NCI-H1048 (cell line): Measurements from ENCODE around the gene BICRA.
"Not testable (repeated sequence)": the region's sequence is repeated elsewhere in the genome, so short reads cannot be mapped to it uniquely, and the experiment has no call there.

Source experiments
- DNase-seq: peaks from one replicate; lab custom pipeline; 2025; lab: John Stamatoyannopoulos, UW

BICRA gene

DNA sequence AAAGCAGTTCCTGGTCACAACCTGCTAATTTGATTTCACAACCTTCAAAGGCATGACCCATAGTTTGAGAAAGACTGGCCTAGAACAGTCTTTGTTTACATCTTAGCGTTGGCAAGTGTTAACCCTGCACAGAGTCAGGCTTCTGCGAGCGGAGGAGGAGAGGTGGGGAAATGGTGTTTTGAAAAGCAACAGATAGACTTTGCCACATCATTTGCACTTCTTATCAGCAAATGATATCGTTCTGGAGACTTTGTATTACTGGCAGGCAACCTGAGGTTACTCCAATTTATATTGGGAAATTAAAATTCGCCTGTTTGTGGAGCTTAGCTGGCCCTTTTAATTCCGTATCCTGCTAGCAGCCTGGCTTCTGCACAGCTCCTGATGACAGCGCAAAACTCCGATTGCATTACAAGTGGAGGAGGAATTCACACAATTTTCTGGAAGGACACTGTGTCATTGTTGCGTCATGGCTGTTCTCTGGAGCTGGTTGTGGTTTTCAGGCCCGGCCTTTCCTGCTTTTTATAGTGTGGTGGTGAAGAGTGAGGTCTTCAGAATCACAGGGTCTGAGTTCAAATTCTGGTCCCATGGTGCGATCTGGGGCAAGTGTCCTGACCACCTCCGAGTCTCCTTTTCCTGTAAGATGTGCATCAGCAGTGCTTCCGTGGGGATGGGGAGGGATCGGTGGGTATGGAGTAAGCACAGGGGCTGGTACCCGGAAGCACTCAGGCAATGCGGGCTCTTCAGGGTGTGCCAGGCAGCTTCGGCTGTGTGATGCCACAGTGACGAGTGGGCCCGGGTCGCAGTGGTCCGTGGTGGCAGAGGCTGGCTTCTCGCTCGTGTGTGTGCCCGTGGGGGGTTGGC, 55.2 kb downstream of the BICRA start:
- no peak for DNase-seq

DNA sequence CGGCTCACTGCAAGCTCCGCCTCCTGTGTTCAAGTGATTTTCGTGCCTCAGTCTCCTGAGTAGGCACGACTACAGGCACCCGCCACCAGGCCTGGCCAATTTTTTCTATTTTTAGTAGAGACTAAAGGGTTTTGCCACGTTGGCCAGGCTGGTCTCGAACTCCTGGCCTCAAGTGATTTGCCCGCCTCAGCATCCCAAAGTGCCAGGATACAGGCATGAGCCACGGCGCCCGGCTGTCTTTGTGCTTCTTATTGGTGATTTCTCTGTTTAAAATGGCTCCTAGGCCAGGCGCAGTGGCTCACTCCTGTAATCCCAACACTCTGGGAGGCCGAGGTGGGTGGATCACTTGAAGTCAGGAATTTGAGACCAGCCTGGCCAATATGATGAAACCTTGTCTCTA, 59.6 kb downstream of the BICRA start:
- DNase-seq, result not testable (repeated sequence)

DNA sequence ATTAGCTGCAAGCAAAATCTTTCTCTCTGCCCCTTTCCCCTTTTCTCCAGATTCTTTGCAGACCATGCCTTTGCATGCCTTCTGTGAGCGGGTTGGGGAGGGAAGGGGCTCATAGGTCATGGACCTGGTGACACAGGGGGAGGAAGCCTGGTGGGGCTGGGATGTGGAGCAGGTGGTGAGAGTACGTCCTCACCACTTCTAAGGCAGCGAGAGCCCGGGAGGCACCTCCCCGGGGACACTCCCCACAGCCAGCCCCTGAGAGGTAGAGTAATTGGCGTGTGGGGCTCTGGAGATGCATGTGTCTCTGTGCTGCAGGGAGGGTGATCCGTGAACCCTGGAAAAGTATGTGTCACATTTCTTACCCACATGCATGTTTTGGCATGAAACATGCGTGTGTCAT, 61.8 kb downstream of the BICRA start:
- DNase-seq, result no peak

DNA sequence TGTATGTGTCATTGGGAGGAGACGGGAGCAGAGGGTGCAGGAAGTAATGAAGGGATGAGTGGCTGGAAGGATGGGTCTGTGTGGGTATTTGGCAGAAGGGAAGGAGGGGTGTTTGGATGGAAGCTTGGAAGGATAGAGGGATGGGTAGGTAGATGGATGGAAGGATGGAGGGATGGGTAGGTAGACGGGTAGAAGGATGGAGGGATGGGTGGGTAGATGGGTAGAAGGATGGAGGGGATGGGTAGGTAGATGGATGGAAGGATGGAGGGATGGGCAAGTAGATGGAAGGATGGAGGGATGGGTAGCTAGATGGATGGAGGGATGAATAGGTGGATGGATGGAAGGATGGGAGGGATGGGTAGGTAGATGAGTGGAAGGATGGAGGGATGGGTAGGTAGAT, 62.6 kb downstream of the BICRA start:
- DNase-seq, result no peak

DNA sequence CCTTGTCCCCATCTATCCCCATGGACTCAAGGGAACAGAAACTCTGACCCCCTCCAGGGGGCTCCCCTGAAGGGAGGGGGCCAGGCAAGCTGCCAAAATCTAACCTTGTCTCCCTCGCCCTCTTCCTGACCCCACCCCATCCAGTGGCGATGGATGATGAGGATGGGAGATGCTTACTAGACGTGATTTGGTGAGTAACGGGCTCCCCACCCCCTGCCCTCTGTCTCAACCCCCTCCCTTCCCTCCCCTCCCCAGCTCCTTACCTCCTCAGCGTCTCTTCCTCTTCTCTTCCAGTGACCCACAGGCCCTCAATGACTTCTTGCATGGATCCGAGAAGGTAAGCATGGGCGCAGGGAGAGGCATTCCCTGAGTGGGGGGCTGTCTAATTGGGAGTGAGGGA, 64.5 kb downstream of the BICRA start:
- DNase-seq, result no peak

DNA sequence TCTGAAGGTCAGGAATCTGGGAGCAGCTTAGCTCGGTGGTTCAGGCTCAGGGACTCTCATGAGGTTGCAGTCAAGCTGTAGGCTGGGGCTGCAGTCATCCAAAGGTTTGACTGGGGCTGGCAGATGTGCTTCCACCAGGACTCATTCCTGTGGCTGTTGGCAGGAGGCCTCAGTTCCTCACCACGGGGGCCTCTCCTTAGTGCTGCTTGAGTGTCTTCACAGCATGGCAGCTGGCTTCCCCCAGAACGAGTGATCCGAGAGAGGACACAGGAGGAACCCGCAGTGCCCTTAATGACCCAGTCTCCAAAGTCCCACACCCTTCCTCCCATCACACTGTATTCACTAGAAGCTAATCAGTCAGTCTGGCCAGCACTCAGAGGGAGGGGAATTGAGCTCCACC, 65.6 kb downstream of the BICRA start:
- no peak for DNase-seq

DNA sequence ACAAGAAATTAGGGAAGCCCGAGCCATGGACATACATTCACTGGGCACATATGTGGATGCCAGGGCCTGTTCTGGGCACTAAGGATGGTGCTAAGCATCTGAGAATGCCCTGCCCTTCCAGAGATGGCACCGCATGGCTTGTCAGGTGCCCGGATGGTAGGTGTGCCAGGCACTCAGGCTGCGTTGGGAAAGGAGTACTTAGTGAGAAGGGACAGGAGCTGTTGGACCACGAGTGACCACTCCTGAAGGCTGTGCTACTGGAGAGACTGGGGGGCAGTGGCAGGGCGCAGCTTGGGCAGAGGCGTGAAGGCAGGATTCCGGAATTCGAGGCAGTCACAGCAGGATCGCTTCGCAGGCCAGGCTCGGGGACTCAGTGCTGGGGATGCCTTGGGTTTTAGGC, 66.3 kb downstream of the BICRA start:
- DNase-seq, result no peak

DNA sequence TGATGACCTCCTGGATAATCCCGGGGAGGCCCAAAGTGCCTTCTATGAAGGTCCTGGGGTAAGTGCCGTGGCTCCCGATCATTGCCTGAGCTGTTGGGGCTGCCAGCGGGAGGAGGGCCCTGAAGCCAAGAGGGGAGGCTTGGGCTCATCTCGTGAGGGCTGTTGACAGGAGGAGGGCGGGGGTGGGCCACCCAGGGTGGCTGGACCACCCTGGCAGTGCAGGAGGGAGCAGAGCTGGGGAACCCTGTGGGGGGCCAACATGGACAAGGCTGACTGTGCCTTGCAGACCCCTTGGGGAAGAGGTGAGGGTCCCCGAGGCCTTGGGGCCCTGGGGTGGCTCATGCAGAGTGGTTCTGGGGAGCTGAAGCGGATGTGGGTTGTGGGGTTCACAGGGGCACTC, 66.9 kb downstream of the BICRA start:
- DNase-seq, result no peak

DNA sequence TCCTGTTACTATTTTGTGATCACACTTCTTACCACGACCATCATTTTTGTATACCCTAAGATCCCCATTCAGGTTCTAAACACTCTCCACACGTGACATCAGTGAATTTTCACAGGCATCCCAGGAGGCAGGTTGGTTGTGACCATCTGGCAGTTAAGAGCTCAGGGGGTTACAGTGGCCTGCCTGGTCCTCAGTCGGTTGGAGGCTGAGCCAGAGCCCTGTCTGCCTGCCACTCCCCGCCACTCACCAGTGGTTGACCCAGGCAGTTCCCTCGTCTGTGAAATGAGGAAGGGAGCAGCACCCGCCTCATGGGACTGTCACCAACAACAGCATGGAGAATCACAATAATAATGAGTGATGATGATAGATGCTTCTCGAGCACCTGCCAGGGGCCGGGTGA, 67.9 kb downstream of the BICRA start:
- DNase-seq, result no peak

DNA sequence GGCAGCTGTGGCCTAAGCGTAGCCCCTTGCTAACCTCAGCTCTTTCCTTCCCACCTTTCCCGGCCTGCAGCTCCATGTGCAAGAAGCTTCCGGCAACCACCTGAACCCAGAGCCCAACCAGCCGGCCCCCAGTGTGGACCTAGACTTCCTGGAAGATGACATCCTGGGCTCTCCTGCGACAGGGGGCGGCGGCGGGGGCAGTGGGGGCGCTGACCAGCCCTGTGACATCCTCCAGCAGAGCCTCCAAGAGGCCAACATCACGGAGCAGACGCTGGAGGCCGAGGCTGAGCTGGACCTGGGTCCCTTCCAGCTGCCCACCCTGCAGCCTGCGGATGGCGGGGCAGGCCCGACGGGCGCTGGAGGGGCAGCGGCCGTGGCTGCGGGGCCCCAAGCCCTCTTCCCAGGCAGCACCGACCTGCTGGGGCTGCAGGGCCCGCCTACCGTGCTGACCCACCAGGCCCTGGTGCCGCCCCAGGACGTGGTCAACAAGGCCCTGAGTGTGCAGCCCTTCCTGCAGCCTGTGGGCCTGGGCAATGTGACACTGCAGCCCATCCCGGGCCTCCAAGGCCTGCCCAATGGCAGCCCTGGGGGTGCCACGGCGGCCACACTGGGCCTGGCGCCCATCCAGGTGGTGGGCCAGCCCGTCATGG, 70.4 kb downstream of the BICRA start:
- no peak for DNase-seq

DNA sequence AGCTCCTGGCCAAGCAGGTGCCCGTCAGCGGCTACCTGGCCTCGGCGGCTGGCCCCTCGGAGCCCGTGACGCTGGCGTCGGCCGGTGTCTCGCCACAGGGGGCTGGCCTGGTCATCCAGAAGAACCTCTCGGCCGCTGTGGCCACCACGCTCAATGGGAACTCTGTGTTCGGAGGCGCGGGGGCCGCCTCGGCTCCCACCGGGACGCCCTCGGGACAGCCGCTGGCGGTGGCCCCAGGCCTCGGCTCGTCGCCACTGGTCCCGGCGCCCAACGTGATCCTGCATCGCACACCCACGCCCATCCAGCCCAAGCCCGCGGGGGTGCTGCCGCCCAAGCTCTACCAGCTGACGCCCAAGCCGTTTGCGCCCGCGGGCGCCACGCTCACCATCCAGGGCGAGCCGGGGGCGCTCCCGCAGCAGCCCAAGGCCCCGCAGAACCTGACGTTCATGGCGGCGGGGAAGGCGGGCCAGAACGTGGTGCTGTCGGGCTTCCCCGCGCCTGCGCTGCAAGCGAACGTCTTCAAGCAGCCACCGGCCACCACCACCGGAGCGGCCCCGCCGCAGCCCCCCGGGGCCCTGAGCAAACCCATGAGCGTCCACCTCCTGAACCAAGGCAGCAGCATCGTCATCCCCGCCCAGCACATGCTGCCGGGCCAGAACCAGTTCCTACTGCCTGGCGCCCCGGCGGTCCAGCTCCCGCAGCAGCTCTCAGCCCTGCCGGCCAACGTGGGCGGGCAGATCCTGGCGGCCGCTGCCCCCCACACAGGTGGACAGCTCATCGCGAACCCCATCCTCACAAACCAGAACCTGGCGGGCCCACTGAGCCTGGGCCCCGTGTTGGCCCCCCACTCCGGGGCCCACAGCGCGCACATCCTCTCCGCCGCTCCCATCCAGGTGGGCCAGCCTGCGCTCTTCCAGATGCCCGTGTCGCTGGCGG, 71.3 kb downstream of the BICRA start:
- DNase-seq, result no peak

DNA sequence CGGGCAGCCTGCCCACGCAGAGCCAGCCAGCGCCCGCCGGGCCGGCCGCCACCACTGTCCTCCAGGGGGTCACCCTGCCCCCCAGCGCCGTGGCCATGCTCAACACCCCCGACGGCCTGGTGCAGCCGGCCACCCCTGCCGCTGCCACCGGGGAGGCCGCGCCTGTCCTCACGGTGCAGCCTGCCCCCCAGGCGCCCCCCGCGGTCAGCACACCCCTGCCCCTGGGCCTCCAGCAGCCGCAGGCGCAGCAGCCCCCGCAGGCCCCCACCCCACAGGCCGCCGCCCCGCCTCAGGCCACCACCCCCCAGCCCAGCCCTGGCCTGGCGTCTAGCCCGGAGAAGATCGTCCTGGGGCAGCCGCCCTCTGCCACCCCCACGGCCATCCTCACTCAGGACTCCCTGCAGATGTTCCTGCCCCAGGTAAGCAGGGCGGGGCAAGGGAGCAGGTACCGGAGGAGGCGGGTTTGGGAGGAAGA, 72.0 kb downstream of the BICRA start:
- DNase-seq, result no peak

DNA sequence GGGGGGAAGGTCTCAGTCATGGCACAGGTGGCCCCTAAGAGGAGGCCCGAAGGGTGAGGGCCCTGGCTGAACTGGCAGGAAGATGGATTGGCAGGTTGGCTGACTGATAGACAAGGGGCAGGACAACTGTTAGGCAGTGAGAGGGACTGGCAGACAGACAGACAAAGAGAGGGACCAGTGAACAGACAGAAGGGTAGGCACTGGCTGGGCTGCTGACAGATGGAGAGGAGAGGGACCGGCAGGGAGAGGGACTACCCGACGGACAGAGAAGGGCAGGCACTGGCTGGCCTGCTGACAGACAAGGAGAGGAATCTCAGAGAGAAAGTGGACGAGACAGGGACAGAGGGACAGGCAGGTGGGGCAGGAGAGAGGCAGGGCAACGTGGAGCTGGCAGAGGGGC, 72.5 kb downstream of the BICRA start:
- DNase-seq, result no peak

DNA sequence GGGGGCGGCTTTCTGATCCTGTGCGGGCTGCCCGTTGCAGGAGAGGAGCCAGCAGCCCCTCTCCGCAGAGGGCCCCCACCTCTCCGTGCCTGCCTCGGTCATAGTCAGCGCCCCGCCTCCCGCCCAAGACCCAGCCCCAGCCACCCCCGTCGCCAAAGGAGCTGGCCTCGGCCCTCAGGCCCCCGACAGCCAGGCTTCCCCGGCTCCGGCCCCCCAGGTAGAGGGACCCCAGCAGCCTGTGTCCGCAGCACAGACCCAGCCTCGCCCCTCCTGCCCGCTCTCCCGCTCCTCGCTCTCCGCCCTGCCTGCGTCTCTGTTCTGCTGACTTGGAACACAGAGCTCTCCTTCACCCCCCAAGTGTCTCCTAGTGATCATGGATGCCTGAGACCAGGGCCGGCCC, 73.0 kb downstream of the BICRA start:
- no peak for DNase-seq

DNA sequence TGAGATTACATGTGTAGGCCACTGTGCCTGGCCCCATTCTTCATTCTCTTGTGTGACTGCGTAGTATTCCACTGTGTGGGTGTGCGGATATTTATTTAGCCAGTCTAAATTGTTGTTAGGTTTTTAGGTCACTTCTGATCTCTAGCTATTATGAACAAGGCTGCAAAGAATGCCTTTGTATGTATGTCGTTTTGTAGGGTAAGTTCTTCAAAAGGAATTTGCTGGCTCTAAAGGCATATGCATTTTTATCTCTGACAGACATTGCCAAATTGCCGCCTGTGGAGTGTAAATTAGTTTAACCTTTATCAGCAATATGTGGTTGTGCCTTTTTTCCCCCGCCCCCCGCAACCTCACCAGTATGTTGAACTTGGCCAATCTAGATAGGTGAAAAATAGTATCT, 74.0 kb downstream of the BICRA start:
- DNase-seq, result no peak

DNA sequence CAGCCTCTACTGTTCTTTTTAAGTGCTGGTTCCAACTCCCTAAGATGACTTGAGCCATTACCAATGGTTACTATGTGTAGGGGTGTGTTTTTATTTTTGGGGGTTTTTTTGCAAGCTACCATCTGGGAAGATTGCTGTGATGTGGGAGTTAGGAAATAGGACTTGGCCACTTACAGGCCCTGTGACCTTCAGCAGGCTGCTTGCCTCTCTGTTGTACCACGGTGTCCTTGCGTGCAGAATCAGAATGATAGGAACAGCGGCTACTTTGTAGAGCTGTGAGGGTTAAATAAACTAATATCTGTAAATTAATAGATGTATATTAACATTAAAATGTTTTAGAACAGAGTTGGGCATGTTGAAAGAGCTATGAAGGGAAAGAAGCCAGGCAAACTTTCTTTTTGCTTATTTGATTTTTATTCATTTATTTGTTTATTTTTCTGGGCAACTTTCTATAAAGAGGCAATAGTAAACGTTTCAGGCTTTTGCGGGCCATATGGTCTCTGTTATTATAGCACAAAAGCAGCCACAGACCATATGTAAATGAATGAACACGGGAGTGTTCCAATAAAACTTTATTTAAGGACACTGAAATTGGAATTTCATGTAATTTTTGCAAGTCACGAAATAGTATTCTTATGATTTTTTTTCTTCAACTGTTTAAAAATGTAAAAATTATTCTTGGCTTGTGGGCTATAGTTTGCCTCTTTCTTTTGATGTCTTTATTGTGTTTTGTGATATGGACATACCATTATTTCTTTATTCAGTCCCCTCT, 77.9 kb downstream of the BICRA start:
- no peak for DNase-seq

DNA sequence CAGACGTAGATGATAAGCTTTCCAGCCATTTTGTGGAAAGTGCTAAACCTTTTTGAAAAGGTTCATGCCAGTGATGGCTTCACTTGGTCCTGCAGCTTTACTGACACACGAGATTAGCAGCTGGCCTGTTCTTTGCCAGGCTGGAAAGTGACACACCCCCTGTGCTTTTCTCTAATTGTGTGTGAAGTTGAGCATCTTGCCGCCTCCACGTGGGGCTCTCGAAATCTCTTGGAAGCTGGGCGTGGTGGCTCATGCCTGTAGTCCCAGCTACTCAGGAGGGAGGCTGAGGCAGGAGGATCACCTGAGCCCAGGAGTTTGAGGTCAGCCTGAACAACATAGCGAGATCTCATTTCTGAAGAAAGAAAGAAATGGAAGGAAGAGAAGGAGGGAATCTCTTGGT, 79.0 kb downstream of the BICRA start:
- DNase-seq, result no peak

DNA sequence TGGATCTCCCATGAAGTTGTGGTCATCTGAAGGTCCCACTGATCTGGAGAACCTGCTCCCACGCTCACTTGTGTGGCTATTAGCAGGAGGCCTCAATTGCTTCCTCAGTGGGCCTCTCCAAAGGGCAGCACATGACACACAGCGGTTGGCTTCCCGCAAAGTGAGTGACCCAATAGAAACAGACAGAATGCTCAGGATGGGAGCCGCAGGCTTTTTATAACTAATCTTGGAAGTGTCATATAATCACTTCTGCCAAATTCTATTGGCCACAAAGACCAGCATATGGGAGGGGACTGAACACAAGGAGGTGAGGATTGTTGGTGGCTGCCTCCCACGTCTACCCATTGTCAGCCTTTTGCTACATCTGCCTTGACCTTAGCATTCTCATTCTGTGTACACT, 82.2 kb downstream of the BICRA start:
- DNase-seq, result no peak

DNA sequence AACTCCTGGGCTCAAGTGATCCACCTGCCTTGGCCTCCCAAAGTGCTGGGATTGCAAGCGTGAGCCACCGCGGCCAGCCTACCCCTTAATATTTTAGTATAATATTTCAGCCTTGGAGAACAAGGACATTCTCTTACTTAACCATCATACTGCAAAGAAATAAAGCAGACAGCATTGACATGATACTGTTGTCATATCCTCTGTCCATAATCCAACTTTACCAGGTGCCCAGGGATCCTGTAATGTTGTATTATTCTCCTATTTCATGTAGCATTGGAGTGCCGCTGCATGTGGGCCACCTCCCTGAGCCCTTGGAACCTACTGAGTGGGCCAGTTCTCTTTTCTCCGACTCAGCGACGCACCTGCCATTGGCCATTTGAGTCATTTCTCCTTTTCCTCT, 82.8 kb downstream of the BICRA start:
- no peak for DNase-seq

DNA sequence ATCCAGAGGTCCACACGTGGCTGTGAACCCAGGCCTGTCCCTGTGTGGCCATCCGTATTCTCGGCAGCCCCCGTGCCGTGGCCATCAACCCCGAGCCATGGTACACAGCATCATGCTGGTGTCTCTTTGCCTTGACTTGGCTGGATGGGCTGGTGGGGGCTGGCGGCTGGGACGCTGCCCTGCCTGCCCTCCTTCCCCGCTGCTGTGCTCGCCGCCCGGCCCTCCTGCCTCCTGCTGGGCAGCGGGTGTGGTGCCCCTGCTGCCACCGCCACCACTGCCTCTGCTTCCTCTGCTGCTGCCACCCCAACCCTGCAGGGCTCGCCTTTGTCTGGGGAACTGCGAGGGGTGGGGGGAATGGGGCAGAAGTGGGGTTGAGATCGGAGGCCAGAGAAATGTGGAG, 84.6 kb downstream of the BICRA start:
- DNase-seq, result no peak

DNA sequence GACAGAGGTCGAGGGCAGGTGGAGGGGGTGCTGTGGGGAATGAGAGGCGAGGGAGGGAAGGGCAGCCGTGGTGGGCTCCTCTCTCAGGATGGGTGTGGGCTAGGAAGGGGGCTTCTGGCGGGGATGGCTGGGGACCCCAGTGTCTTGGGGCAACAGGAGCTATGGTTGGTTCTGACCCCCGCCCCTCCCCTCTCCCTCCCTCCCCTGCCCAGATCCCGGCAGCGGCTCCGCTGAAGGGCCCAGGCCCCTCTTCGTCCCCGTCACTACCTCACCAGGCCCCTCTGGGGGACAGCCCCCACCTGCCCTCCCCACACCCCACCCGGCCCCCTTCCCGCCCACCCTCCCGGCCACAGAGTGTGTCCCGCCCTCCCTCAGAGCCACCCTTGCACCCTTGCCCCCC, 85.0 kb downstream of the BICRA start:
- DNase-seq, result no peak
